K562 (cell line): ENCODE measurements around the gene ATG13. TPM values are rescaled to one million over a fixed set of nuclear protein-coding genes. Genes with fewer than 3 reads are reported as not detected.
A peak's percentile ranks its signal among the peaks of the same experiment; 100 is the strongest.

Source experiments
- CBX3 ChIP-seq, 2 experiments: IDR thresholded peaks; 1 replicate in 1 of 2; 2 replicates in 1 of 2; pipeline ENCODE4 v1.6.1; 2012; ENCODE audit warnings: inconsistent platforms in 2 of 2, low read length in 2 of 2, borderline replicate concordance in 1 of 2, control low read depth in 1 of 2
- GATAD2A ChIP-seq: fragments of 450-650 bp; IDR thresholded peaks from 2 replicates; pipeline ENCODE4 v1.6.1; 2017
- HLTF ChIP-seq: fragments of 450-650 bp; IDR thresholded peaks from 2 replicates; pipeline ENCODE4 v1.6.1; 2016
- HNRNPL ChIP-seq: fragments of 200-400 bp; formaldehyde crosslinking; IDR thresholded peaks from 2 replicates; pipeline ENCODE4 v1.6.1; 2017; ENCODE audit warnings: low read depth, mild to moderate bottlenecking, low read length
- LCOR ChIP-seq: sonication (generic); formaldehyde crosslinking; IDR thresholded peaks from 2 replicates; pipeline ENCODE4 v1.8.0; 2022; ENCODE audit warnings: mild to moderate bottlenecking, missing genetic modification reagents
- NR0B1 ChIP-seq: fragments of 450-650 bp; IDR thresholded peaks from one replicate; pipeline ENCODE4 v1.6.1; 2018; ENCODE audit warnings: mild to moderate bottlenecking, moderate library complexity; ENCODE audit not compliant: partially characterized antibody
- RFX5 ChIP-seq: IDR thresholded peaks from 2 replicates; pipeline ENCODE4 v1.6.1; 2011; ENCODE audit warnings: low read depth, mild to moderate bottlenecking, improper control_type of control experiment, low read length
- SMARCA4 ChIP-seq: fragments of 450-650 bp; IDR thresholded peaks from 2 replicates; pipeline ENCODE4 v1.6.1; 2016
- SRF ChIP-seq, 2 experiments: fragments of 250-450, 450-650 bp in 1 of 2; sonication (Bioruptor Pico) in 1 of 2; sonication (generic) in 1 of 2; formaldehyde crosslinking; IDR thresholded peaks; 2 replicates each; pipeline versions ENCODE4 v1.5.0 to v1.5.1; 2020 to 2022; ENCODE audit warnings: mild to moderate bottlenecking in 1 of 2, missing genetic modification reagents in 1 of 2
- THRB ChIP-seq: fragments of 450-650 bp; formaldehyde crosslinking; conservative IDR thresholded peaks from 2 replicates; pipeline ENCODE4 v1.4.0; 2022; ENCODE audit warnings: mild to moderate bottlenecking, missing genetic modification characterization
- ZBTB33 ChIP-seq: sonication (generic); formaldehyde crosslinking; IDR thresholded peaks from 2 replicates; pipeline ENCODE4 v1.8.1; 2023; ENCODE audit warnings: mild to moderate bottlenecking, missing genetic modification reagents
- ZBTB49 ChIP-seq: sonication (generic); formaldehyde crosslinking; IDR thresholded peaks from 2 replicates; pipeline ENCODE4 v1.8.0; 2022; ENCODE audit warnings: missing genetic modification reagents, mild to moderate bottlenecking, borderline replicate concordance
- ZKSCAN1 ChIP-seq: fragments of 150-350 bp; IDR thresholded peaks from 2 replicates; pipeline ENCODE4 v1.6.1; 2016; ENCODE audit warnings: low read depth, low read length
- ZNF146 ChIP-seq: IDR thresholded peaks from one replicate; pipeline ENCODE4 v1.6.1; 2018; ENCODE audit warnings: missing compliant biosample characterization; ENCODE audit not compliant: unreplicated experiment
- ZNF232 ChIP-seq: sonication (generic); formaldehyde crosslinking; IDR thresholded peaks from 2 replicates; pipeline ENCODE4 v1.8.0; 2022; ENCODE audit warnings: mild to moderate bottlenecking, missing genetic modification reagents
- ZNF311 ChIP-seq: fragments of 250-450 bp; sonication (Bioruptor Pico); IDR thresholded peaks from 2 replicates; pipeline ENCODE4 v1.4.0; 2020; ENCODE audit warnings: mild to moderate bottlenecking, moderate library complexity
- polyA plus RNA-seq, 8 experiments: library from polyadenylated mRNA; depleted of rRNA in 4 of 8; stranded (reverse) in 5 of 8; unstranded in 3 of 8; fragments of >200 nt; fragmentation: Nextera tagmentation in 2 of 8; fragmentation: Illumina TruSeq in 1 of 8; extraction: Ambion mirVana in 2 of 8; extraction: Trizol in 1 of 8; gene quantifications; 2 replicates each; pipeline versions ENCODE4 v1.2.1 to v1.2.3, GENCODE V29; 2011 to 2014; ENCODE audit warnings: inconsistent platforms in 1 of 8, missing spikeins in 1 of 8
- total RNA-seq, 7 experiments: library from RNA; depleted of rRNA in 6 of 7; stranded (reverse); fragments of >200 nt in 6 of 7; fragmentation: Illumina TruSeq in 2 of 7; extraction: Trizol in 2 of 7; gene quantifications; 2 replicates each; pipeline versions ENCODE4 v1.2.1 to v1.2.3, GENCODE V29; 2011 to 2021; ENCODE audit warnings: low replicate concordance in 1 of 7
- TF ChIP-seq, protein P1 (sequence below): fragments of 450-650 bp; IDR thresholded peaks from 2 replicates; pipeline ENCODE4 v1.6.1; 2016

ATG13 gene
- total and polyA plus RNA-seq, 9 of the 15 experiments (the other 6 are each of a cell fraction or from before 2014, with no cell fraction given), result 13.1 to 61.5 (median 36.5) TPM

DNA sequence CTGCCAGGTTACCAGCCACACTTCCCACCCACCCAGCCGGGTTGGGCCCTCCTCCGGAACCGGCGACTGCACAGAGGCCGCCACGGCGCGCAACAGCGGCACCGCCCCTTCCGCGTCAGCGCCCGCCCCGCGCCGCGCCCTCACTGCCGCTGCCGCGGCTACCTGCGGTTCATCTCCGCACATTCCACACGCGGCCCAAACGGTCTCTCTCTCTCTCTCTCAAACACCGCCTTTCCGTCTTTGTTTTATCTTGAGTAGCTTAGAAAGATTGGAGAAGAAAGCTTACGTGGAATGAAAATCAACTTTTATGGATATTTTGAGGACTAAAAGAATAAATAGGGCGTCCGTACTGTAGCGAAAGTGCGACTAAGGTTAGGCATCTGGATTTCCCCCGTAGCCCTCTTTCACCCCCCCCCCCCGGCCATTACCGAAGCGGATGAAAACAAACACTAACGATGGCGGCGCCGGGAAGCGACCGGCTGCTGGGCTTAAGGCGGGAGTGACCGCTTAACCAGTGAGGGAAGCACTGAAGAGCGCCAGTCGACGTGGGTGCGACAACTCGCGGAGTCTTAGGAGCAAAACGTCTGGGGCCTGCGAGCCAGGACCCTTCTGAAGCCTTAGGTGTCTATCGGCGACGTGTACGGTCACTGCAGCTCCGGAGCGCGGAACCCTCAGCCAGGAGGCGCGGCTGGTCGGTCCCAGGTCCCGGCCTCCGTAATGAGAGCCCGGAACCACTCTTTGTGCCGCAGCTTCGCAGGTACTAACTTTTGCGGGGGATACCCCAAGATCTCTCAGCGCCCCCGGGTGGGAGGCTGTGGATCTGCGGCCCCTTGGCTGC, at the start of gene ATG13, which contains the start of gene HARBI1 (continued):
- no peak for TF ChIP-seq THRB (CRISPR knock-in tag)
- TF ChIP-seq, protein P1, sequence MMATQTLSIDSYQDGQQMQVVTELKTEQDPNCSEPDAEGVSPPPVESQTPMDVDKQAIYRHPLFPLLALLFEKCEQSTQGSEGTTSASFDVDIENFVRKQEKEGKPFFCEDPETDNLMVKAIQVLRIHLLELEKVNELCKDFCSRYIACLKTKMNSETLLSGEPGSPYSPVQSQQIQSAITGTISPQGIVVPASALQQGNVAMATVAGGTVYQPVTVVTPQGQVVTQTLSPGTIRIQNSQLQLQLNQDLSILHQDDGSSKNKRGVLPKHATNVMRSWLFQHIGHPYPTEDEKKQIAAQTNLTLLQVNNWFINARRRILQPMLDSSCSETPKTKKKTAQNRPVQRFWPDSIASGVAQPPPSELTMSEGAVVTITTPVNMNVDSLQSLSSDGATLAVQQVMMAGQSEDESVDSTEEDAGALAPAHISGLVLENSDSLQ, result no peak
- no peak for TF ChIP-seq GATAD2A
- TF ChIP-seq ZBTB33 (CRISPR knock-in tag), result 0 out of 2 replicates have a peak, but pooled peaks have one; percentile 10
- TF ChIP-seq SRF (CRISPR knock-in tag; IDR thresholded peaks at IDR 0.05), result 0 out of 4 replicates have a peak, but pooled peaks of 1 of the 2 experiments have one; percentile 16
- no peak for TF ChIP-seq NR0B1
- TF ChIP-seq ZNF232, result no peak; the same call in 1 of the 2 replicates
- no peak for TF ChIP-seq ZBTB49 (CRISPR knock-in tag)
- no peak for TF ChIP-seq HNRNPL
- TF ChIP-seq SMARCA4, result no peak
- peak in 1 of 2 experiments; percentile 28; a peak in 1 of 3 replicates for TF ChIP-seq CBX3 (IDR thresholded peaks at IDR 0.05; ENCODE audit: borderline replicate concordance in 1 of 2, low read length in 2 of 2)
- TF ChIP-seq ZKSCAN1, result 0 out of 2 replicates have a peak, but pooled peaks have one; percentile 9
- no peak for TF ChIP-seq LCOR (CRISPR knock-in tag)
- no peak for TF ChIP-seq RFX5
- no peak for TF ChIP-seq ZNF146 (CRISPR knock-in tag)
- peak; percentile 12; the same call in 1 of the 2 replicates for TF ChIP-seq HLTF
- TF ChIP-seq ZNF311, result no peak
